GM18499 (cell line): Measurements from ENCODE around the gene PLSCR2.
A peak's percentile ranks its signal among the peaks of the same experiment; 100 is the strongest.
"Not testable (repeated sequence)": the region's sequence is repeated elsewhere in the genome, so short reads cannot be mapped to it uniquely, and the experiment has no call there.

Experiments
- ATAC-seq: cut with Tn5 transposase; IDR thresholded peaks from one replicate; pipeline ENCODE4 v1.9.1; 2021; ENCODE audit warnings: moderate number of reproducible peaks; ENCODE audit not compliant: insufficient read depth, unreplicated experiment

The PLSCR2 gene

DNA sequence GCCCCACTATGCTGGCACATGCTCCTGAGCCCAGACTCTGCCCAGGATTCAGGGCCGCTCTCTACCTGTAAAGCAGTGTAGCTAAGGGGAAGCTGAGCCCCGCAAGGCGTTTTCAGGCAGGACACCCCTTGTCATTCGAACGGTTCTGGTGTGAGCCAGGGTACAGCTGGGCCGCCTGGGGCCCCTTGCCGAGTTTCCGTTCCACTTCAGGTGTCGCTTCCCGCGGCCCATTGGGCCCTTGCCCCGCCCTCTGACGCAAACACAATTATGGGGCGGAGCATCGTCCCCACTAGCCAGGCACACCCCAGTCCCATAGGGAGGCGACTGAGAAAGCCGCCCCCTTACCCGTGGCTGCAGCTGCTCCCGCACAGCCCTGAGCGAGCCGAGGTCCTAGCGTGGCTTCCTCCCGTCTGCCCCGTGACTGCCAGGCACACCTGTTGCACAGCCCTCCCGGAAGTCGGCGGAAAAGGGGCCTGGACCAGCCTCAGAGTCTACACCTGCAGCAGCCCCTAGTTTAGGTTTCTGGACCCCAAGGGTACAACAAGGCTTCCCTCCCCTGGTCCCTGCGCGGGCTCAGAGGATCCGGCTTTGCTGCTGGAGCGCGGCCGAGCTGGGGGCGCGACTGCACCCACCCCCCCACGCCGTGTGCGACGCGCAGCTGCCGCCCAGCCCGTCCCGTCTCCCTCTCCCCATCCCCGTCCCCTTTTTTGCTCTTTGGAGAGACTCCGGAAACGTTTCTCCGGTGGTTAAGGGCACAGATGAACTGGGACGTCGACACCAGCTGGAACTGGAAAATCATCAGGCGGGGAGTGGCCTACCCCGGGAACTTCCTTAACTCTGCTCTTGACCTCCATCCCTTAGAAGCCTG lies at the start of gene PLSCR2:
Gene PLSCR2 (minus strand): TSS at position 412 of the 868 bp plus-strand sequence. CDS start 9,657 bp downstream, outside the sequence.
- peak; percentile 96 for ATAC-seq

DNA sequence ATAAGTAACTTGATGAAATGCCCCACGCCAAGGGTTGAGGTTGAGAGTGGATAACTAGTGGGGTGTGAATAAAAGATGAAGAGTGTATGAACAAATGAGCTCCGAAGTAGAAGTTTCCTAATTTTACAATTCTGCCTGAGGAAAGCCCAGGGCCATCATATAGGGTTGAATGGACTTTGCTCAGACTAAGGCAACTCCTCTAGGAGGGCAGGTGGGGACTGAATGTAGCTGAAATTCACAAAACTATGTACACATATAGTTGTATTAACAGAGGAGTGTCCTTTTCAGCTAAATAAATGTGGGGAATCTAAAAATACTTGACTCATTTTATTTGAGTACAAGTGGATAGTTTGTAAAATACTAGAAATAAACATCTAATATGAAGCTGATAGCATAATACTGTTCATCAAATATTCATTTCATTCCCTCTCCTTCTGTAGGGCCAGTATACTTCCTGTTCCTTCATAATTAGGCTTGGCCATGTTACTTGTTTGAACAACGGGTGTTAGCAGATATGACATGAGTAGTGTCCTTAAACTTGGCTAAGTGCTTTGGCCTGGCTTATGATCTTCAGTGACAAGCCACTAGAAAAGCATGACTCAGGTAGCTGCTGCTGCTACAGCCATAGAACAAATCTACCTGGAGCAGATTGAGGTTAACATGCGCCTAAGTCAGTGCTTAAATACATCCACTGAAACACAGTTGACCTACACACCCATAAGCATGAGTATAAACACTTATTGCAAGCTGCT lies 48.5 kb upstream of the PLSCR2 start:
- ATAC-seq: no peak

GRCh38 chr3:146513386-146514051 lies 44.2 kb upstream of the PLSCR2 start:
- ATAC-seq: no peak

GRCh38 chr3:146511402-146512134 lies 42.2 kb upstream of the PLSCR2 start:
- ATAC-seq: no peak

DNA sequence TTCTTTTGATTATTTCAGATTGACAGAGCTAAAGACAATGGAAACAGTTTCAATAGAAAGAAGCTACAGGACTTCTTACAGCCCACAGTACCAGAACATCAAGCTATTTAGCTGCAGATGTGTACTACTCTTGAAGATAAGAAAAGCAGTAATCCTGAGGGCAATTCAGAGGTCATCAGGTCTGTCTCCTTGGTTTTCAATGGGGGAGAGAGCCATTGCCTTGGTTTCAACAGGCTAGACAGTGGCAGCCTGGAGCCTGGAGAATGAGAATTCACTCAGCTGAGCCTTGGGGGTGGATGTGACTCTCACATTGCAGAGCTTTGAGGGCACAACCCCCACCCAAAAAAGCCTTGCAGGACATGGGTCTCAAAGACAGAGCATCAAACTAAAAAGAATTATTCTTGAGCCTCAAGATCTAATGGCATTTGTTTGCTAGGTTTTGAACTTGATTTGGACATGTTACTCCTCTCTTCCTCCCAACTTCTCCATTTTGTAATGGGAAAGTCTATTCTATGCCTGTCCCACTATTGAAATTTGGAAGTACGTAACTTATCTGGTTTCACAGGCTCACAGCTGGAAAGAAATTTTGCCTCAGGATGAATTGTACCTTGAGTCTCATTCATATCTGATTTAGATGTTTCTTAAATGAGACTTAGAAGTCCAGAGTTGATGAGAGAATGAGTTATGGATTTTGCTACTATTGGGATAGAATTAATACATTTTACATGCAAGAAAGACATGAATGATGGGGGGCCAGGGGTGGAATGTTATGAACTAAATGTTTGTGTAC lies 38.2 kb upstream of the PLSCR2 start:
- ATAC-seq: no peak

DNA sequence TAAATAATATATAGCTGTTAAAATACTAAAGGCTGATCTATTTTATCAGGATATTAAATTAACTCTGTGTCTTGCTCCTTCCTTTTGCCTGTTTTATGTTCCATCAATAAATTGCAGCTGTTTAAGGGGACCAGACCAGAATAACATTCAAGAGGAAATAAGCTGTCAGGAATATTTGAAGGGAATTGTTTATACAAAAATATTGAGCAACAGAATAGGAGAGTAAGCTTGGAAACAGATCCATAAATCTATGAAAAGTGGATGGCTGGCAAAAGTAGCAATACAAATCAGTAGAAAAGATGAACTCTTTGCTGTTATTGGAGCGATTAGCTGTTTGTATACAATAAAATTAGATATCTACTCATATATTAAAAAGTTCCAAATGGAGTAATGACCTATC lies 36.2 kb upstream of the PLSCR2 start:
- no peak for ATAC-seq

DNA sequence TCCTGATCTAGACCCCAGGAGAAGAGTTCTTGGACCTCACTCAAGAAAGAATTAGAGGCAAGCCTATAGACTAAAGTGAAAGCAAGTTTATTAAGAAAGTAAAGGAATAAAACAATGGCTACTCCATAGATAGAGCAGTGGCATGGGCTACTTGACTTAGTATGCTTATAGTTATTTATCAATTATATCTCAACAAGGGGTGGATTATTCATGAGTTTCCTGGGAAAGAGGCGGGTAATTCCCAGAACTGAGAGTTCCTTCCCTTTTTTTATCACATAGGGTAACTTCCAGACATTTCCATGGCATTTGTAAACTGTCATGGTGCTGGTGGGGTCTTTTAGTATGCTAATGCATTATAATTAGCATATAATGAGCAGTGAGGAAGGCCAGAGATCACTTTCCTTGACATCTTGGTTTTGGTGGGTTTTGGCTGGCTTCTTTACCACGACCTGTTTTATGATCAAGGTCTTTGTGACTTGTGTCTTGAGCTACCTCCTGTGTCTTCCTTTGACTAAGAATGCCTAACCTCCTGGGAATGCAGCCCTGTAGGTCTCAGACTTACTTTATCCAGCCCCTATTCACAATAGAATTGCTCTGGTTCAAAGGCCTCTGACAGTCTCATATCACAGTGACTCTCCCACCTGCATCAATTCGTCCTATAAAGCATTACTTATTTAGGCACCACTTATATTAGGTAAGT lies 35.3 kb upstream of the PLSCR2 start:
- ATAC-seq: no peak

- ATAC-seq: peak; percentile 94
Measured at GRCh38 chr3:146503461-146504202, 34.3 kb upstream of the PLSCR2 start.

GRCh38 chr3:146502887-146503460 lies 33.6 kb upstream of the PLSCR2 start:
- no peak for ATAC-seq

DNA sequence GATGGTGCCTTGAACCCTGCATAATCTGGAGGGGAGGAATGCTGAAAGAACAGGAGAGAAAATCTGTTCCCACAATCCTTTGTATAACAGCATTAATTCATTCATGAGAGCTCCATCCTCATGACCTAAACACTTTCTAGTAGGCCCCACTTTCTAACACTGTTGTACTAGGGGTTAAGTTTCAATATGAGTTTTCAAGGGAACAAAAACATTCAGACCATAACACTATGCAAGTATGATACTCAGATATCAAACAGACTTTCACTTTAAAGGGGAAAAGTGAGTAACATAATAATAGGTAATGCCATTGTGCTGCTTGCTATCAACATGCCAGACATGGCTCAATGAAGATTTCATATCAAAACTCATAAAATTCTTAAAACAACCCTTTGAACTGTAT lies 32.4 kb upstream of the PLSCR2 start:
- peak; percentile 33 for ATAC-seq

DNA sequence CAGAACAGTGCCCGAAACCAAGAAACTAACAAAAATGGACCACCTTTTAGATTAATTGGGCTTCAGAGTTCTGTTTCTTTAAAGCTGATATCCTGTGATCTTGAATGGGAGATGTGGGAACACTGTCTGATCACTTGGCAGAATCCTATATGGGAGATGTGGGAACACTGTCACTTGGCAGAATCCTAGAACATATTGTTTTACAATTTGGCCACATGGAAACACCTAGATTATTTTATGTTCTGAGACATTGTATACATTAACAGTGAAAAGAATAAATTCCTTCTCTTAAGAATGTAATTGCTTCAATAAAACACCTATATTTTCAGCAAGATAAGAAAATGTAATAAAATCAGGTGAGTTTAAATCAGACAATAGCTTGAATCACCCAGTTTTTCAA lies 30.3 kb upstream of the PLSCR2 start:
- no peak for ATAC-seq

GRCh38 chr3:146498002-146498736 lies 28.8 kb upstream of the PLSCR2 start:
- no peak for ATAC-seq

DNA sequence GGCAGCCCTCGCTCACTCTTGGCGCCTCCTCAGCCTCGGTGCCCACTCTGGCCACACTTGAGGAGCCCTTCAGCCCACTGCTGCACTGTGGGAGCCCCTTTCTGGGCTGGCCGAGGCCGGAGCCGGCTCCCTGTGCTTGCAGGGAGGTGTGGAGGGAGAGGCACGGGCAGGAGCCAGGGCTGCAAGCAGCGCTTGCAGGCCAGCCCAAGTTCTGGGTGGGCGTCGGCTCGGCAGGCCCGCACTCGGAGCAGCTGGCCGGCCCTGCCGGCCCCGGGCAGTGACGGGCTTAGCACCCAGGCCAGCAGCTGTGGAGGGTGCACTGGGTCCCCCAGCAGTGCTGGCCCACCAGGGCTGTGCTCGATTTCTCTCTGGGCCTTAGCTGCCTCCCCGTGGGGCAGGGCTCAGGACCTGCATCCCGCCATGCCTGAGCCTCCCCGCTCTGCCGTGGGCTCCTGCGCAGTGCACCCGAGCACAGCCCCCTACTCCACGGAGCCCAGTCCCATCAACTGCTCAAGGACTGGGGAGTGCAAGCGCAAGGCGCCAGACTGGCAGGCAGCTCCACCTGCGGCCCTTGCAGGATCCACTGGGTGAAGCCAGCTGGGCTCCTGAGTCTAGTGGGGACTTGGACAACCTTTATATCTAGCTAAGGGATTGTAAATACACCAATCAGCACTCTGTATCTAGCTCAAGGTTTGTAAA lies 27.9 kb upstream of the PLSCR2 start:
- not testable (repeated sequence) for ATAC-seq

DNA sequence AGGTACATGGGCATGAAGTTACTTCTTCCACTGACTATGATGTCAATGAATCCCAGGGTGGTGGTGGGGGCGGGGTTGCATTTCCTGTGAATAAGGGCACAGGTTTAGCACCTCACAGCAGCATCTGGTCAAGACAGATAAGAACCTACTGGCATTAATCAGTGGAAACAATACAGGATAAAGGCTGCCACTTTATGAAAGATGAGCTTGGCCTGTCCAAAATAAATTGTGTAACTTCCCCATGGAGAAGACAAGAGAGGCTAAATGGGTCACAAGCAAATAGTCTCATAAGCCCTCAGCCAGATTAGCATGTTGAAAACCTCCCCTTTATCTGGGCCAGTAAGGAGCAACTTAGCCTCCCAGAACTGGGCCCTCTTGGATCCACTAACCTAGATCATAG lies 27.4 kb upstream of the PLSCR2 start:
- no peak for ATAC-seq

GRCh38 chr3:146496251-146496650 lies 26.9 kb upstream of the PLSCR2 start:
- no peak for ATAC-seq

GRCh38 chr3:146493761-146494160 lies 24.4 kb upstream of the PLSCR2 start:
- no peak for ATAC-seq

DNA sequence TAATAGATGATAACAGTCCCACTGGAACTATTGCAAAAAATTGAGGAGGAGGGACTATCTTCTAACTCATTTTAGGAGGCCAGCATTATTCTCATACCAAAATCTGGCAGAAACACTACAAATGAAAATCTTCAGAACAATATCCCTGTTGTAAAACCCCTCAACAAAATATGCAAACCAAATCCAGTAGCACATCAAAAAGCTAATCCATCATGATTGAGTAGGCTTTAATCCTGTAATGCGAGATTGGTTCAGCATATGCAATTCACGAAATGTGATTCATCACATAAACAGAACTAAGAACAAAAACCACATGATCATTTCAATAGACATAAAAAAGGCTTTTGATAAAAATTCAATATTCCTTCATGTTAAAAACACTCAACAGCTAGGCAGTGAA lies 23.9 kb upstream of the PLSCR2 start:
- ATAC-seq: no peak
